Measurements from ENCODE around the gene FAM117A. TPM values are rescaled to one million over a fixed set of nuclear protein-coding genes. Genes with fewer than 3 reads are reported as not detected.

Gene FAM117A
- polyA plus RNA-seq, 2 of the 4 experiments (the other 2 are of a cell fraction), result 1.8 TPM

- TF ChIP-seq REST (IDR thresholded peaks at IDR 0.05) (peak; percentile 67), MYC (IDR thresholded peaks at IDR 0.05; ENCODE audit: borderline replicate concordance, low read length) (peak; percentile 78; the same call in 1 of the 2 replicates), RNF2 (IDR thresholded peaks at IDR 0.05; ENCODE audit: borderline replicate concordance, low read depth) (no peak), POLR2A (IDR thresholded peaks at IDR 0.05; ENCODE audit: low read length) (peak; percentile 75), HOXB5 (CRISPR knock-in tag; IDR thresholded peaks at IDR 0.05) (0 out of 2 replicates have a peak, but pooled peaks have one; percentile 35), KDM1A (IDR thresholded peaks at IDR 0.05; ENCODE audit: low read depth) (peak; percentile 92), CHD4 (IDR thresholded peaks at IDR 0.05; ENCODE audit: borderline replicate concordance) (peak; percentile 93; the same call in 1 of the 2 replicates), RARB (CRISPR knock-in tag; IDR thresholded peaks at IDR 0.05) (no peak), ZFP36 (IDR thresholded peaks at IDR 0.05; ENCODE audit: borderline replicate concordance, partially characterized antibody) (peak; percentile 45), RFX5 (IDR thresholded peaks at IDR 0.05) (peak; percentile 84), RCOR1 (IDR thresholded peaks at IDR 0.05; ENCODE audit: low read depth, low read length) (peak; percentile 70; the same call in 1 of the 2 replicates), SMC3 (IDR thresholded peaks at IDR 0.05) (peak; percentile 83)
- TF ChIP-seq, protein P1, sequence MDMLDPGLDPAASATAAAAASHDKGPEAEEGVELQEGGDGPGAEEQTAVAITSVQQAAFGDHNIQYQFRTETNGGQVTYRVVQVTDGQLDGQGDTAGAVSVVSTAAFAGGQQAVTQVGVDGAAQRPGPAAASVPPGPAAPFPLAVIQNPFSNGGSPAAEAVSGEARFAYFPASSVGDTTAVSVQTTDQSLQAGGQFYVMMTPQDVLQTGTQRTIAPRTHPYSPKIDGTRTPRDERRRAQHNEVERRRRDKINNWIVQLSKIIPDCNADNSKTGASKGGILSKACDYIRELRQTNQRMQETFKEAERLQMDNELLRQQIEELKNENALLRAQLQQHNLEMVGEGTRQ (IDR thresholded peaks at IDR 0.05), result peak; percentile 0; the same call in 1 of the 2 replicates
These were observed 56.1 kb downstream of the FAM117A start, which contains the start of gene SLC35B1 (continued) for GRCh38 chr17:49707608-49708514.

GRCh38 chr17:49707246-49707607 lies 56.7 kb downstream of the FAM117A start:
- Histone ChIP-seq H3K4me2 (peak overlapping the region; percentile 94), H3K4me3 (peak overlapping the region; percentile 87), H3K4me1 (peaks cover 10% of the 10 kb centered on the region), H3K27ac (peak overlapping the region; percentile 90), H3K9me3 (no peaks in the 10 kb centered on the region)
- 2% methylated on average over 12 of the region's 12 CpGs for WGBS (ENCODE audit: missing lambda C conversion rate)
- CTCF ChIA-PET, result interaction anchor here (0.6 to 49.7 kb wide), 26 partner anchors 6 to 1029 kb away, joined by 3 to 2008 read pairs (median 6); partner anchors contain the start of genes KAT7, NXPH3 and SLC35B1
- peak in 1 of 2 experiments; percentile 2; a peak in 3 of 6 replicates for ATAC-seq
- no peak for FAIRE-seq
- POLR2A ChIA-PET, result interaction anchor here (0.5 to 1.9 kb wide), 8 partner anchors 9 to 462 kb away, joined by 3 to 19 read pairs (median 4); partner anchors contain the start of genes KAT7 and PHB1
- TF ChIP-seq HDAC2 (IDR thresholded peaks at IDR 0.05) (no peak), RAD21 (conservative IDR thresholded peaks at IDR 0.05 in 1 of 2, IDR thresholded peaks at IDR 0.05 in 1 of 2) (no peak), KDM1A (IDR thresholded peaks at IDR 0.05; ENCODE audit: low read depth) (no peak), NPAS2 (CRISPR knock-in tag; IDR thresholded peaks at IDR 0.05; ENCODE audit: borderline replicate concordance) (no peak), MAX (IDR thresholded peaks at IDR 0.05) (no peak), SMC3 (IDR thresholded peaks at IDR 0.05) (no peak)
- TF ChIP-seq, protein P2, sequence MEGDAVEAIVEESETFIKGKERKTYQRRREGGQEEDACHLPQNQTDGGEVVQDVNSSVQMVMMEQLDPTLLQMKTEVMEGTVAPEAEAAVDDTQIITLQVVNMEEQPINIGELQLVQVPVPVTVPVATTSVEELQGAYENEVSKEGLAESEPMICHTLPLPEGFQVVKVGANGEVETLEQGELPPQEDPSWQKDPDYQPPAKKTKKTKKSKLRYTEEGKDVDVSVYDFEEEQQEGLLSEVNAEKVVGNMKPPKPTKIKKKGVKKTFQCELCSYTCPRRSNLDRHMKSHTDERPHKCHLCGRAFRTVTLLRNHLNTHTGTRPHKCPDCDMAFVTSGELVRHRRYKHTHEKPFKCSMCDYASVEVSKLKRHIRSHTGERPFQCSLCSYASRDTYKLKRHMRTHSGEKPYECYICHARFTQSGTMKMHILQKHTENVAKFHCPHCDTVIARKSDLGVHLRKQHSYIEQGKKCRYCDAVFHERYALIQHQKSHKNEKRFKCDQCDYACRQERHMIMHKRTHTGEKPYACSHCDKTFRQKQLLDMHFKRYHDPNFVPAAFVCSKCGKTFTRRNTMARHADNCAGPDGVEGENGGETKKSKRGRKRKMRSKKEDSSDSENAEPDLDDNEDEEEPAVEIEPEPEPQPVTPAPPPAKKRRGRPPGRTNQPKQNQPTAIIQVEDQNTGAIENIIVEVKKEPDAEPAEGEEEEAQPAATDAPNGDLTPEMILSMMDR (IDR thresholded peaks at IDR 0.05), result no peak
- DNase-seq (ENCODE audit: low read depth in 1 of 2, low spot score in 1 of 2), result peak in 1 of 2 experiments; percentile 36
